ENCODE measurements around the gene WNK2. TPM values are rescaled to one million over a fixed set of nuclear protein-coding genes. Genes with fewer than 3 reads are reported as not detected.
A peak's percentile ranks its signal among the peaks of the same experiment; 100 is the strongest.

WNK2 gene
- polyA plus RNA-seq, 1 experiment, result not detected

DNA sequence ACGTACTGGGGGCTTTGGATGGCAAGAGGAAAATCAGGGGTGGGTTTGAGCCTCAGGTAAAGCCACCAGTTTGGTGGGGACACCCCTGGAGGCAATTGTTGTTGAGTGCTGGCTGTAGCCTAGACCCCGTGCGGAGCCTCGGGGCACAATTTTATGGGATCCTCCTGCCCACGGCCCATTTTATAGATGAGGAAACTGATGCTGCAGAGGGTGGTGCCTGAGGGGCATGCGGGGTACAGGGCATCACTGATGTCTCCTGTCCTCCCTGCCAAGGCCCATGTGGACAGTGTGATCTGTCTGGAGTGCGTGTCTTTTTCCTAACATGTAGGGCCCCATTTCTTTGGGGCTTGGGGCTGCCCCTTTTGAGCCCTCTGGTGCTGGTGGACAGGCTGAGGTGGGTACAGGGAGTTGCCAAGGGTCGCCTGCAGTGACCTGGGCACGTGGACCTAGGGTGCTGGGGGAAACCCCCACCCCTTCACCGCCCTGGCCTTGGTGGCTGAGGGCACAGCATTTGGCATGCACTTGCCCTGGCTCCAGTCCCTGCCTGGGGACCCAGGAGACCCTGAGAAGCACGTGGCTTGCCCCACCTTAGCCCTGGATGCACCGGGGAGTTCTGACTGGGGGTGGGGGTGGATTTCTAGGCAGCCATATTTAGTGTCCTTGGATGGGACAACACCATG is 22.1 kb downstream of the WNK2 start:
- no peak for DNase-seq (ENCODE audit: low read depth)
- TF ChIP-seq, protein P1, sequence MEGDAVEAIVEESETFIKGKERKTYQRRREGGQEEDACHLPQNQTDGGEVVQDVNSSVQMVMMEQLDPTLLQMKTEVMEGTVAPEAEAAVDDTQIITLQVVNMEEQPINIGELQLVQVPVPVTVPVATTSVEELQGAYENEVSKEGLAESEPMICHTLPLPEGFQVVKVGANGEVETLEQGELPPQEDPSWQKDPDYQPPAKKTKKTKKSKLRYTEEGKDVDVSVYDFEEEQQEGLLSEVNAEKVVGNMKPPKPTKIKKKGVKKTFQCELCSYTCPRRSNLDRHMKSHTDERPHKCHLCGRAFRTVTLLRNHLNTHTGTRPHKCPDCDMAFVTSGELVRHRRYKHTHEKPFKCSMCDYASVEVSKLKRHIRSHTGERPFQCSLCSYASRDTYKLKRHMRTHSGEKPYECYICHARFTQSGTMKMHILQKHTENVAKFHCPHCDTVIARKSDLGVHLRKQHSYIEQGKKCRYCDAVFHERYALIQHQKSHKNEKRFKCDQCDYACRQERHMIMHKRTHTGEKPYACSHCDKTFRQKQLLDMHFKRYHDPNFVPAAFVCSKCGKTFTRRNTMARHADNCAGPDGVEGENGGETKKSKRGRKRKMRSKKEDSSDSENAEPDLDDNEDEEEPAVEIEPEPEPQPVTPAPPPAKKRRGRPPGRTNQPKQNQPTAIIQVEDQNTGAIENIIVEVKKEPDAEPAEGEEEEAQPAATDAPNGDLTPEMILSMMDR (IDR thresholded peaks at IDR 0.05; ENCODE audit: insufficient read depth, low read depth, low read length), result no peak
- POLR2A ChIA-PET, result no interaction called here
- no peak overlapping the region for H3K4me3 ChIP-seq (ENCODE audit: low read depth, low read length)
- CTCF ChIA-PET, result no interaction called here
- H3K27me3 ChIP-seq (ENCODE audit: control insufficient read depth, insufficient read depth, low read length), result peaks cover 3% of the 10 kb centered on the region; the same call in 1 of the 2 replicates
- no peaks in the 10 kb centered on the region for H3K36me3 ChIP-seq (ENCODE audit: control insufficient read depth, insufficient read depth, low read length)

DNA sequence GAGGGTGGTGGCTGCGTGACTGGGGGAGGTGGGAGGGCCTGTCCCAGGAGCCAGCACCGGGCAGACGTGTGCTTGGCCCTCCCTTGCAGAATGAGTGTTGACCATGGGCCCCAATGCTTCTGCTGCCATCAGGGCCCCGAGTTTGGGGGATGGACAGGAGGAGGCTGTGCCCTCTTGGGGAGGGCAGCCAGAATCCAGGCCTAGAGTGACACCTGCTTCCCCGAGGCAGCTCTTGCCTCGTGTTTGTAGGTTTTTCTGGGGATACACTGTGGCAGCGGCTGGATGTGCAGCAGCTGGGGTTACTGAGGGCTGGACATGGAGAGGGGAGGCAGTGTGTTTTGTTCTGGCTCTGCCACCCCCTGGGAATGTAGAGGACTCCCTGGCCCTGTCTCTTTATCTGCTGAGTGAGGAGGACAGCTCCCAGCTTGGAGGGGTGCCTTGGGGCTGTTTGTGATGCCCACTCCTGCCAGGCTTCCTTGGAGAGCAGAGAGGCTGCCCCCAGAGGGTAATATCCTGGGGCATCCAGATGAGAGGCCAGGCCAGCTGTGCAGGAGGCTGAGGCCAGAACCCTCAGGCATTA is 22.7 kb downstream of the WNK2 start:
- TF ChIP-seq, protein P1 (IDR thresholded peaks at IDR 0.05; ENCODE audit: insufficient read depth, low read depth, low read length), result no peak

DNA sequence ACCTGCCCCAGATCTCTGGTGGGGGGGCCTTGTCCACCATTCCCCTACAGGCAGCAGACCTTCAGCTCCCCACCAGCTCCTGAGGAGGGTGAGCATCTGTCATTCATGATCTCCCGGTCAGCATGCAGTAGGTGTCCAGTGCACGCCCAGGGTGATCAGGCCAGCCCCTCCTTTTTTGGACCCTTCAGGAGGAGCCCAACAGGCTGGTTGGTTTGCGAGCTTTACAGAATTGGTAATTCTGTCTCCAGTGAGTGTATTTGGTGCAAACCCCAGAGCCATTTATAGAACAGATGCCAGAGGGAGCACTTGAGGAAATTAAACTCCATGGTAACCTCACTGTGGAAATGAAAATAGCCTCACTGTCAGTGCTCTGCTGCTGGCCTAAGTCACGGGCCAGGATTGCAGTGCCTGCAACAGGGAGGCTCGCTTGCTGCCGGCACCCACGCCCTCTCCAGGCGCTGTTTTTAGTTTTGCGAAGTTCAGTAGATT is 23.4 kb downstream of the WNK2 start:
- CTCF ChIA-PET, result no interaction called here
- H3K36me3 ChIP-seq (ENCODE audit: control insufficient read depth, insufficient read depth, low read length), result no peaks in the 10 kb centered on the region
- POLR2A ChIA-PET, result no interaction called here
- peak; percentile 32 for DNase-seq (ENCODE audit: low read depth)
- TF ChIP-seq, protein P1 (IDR thresholded peaks at IDR 0.05; ENCODE audit: insufficient read depth, low read depth, low read length), result 0 out of 2 replicates have a peak, but pooled peaks have one; percentile 11
- H3K27me3 ChIP-seq (ENCODE audit: control insufficient read depth, insufficient read depth, low read length), result peaks cover 3% of the 10 kb centered on the region; the same call in 1 of the 2 replicates
- no peak overlapping the region for H3K4me3 ChIP-seq (ENCODE audit: low read depth, low read length)

More for the DNA sequence above, 22.7 kb downstream of the WNK2 start:
- DNase-seq (ENCODE audit: low read depth), result no peak
- ChIA-PET CTCF (no interaction called here), POLR2A (no interaction called here)
- H3K27me3 ChIP-seq (ENCODE audit: control insufficient read depth, insufficient read depth, low read length), result peaks cover 3% of the 10 kb centered on the region; the same call in 1 of the 2 replicates
- H3K4me3 ChIP-seq (ENCODE audit: low read depth, low read length), result no peak overlapping the region
- no peaks in the 10 kb centered on the region for H3K36me3 ChIP-seq (ENCODE audit: control insufficient read depth, insufficient read depth, low read length)

DNA sequence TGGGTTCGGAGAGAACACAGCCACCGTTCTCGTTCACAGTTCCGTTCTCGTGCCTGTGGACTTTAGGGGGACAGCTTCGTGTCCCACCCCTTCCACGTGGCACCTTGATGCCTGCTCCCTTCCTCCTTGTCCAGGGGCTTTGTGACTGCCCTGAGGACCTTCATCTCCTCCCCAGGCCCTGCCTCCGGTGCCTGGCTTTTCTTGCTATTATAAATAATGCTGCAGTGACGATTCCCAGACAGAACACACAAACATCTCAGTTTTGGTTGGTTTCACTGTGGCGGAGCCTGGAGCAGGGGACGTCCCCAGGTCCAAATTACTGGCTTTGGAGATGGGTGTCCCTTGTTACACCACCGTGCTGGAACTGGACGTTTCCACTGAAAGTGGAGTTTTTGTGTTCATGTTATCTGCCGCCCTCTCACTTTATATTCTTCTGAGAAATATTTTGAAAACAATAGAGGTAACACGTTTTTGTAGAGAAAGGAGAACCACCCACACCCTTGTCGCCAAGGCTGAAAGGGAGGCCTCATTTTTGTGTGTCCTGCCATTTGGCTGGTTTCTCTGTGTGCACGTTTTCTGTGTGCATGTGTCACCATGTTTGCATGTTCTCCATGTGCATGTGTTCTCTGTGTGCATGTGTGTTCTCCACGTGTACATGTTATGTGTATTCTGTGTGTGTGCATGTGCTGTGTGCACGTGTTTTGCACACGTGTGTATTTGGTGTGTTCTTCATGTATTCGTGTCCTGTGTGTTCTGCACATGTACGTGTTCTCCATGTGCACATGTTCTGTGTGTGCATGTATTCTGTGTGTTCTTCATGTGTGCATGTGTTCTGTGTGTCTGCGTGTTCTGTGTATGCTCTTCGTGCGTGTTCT is 24.2 kb downstream of the WNK2 start:
- Histone ChIP-seq H3K27me3 (ENCODE audit: control insufficient read depth, insufficient read depth, low read length) (peaks cover 3% of the 10 kb centered on the region; the same call in 1 of the 2 replicates), H3K4me3 (ENCODE audit: low read depth, low read length) (no peak overlapping the region), H3K36me3 (ENCODE audit: control insufficient read depth, insufficient read depth, low read length) (no peaks in the 10 kb centered on the region)
- POLR2A ChIA-PET, result no interaction called here
- no peak for DNase-seq (ENCODE audit: low read depth)
- CTCF ChIA-PET, result no interaction called here
- TF ChIP-seq, protein P1 (IDR thresholded peaks at IDR 0.05; ENCODE audit: insufficient read depth, low read depth, low read length), result no peak

DNA sequence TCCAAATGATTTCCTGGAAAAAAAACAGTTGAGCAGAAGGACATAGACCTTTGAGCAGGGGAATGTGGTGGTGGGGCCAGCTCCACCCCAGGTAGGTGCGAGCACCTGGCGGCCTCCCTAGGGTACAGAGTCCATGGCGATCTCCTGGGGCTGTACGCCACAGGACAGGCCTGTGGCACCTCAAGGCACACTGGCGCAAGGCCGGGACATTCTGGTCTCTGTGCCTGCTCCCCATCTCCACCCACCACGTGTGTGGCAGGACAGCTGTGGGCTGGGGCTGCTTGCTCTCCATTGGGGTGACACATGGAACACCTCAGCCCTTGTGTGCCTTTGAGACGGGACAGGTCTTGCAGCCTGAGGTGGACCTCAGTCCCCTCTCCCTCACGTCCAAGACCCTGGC is 25.2 kb downstream of the WNK2 start:
- TF ChIP-seq, protein P1 (IDR thresholded peaks at IDR 0.05; ENCODE audit: insufficient read depth, low read depth, low read length), result no peak
- no peak overlapping the region for H3K4me3 ChIP-seq (ENCODE audit: low read depth, low read length)
- H3K36me3 ChIP-seq (ENCODE audit: control insufficient read depth, insufficient read depth, low read length), result no peaks in the 10 kb centered on the region
- ChIA-PET POLR2A (no interaction called here), CTCF (interaction anchor here (1.0 kb wide), 1 partner anchor 52 kb away, joined by 3 read pairs; no protein-coding TSS in a partner anchor)
- DNase-seq (ENCODE audit: low read depth), result no peak
- peaks cover 3% of the 10 kb centered on the region; the same call in 1 of the 2 replicates for H3K27me3 ChIP-seq (ENCODE audit: control insufficient read depth, insufficient read depth, low read length)
